Measurements from ENCODE around the gene GEMIN2.
"Not testable (repeated sequence)": the region's sequence is repeated elsewhere in the genome, so short reads cannot be mapped to it uniquely, and the experiment has no call there.

GEMIN2 gene, protein sequence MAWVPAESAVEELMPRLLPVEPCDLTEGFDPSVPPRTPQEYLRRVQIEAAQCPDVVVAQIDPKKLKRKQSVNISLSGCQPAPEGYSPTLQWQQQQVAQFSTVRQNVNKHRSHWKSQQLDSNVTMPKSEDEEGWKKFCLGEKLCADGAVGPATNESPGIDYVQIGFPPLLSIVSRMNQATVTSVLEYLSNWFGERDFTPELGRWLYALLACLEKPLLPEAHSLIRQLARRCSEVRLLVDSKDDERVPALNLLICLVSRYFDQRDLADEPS

DNA sequence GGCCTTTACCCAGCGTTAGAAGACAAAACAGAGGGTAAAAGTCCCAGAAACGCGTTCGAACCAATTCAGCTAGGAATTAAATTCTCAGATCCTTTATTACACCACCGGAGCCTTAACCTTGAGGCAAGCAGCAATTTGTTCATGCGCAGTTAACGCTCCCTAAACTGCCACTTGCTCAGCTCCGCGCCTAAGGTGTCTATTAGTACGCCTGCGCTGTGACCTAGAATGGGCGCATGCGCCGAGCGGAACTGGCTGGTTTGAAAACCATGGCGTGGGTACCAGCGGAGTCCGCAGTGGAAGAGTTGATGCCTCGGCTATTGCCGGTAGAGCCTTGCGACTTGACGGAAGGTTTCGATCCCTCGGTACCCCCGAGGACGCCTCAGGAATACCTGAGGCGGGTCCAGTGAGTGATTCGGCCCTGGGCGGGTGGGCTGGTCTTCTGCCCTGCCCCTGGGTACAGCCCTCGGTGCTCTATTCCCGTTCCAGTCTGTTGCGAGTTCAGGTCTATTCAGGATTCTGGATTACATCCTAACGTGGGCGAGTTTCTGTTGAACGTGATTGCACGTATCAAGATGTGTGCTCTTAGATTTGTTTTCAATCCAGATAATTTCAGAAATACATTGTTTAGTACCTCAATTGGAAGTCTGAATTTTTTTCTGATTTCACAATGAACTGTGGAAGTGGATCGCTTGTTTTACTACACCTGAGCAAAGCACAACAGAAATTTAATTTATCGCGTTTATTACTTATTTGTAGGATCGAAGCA is at the start of gene GEMIN2:
GEMIN2 (plus strand) TSS at position 251 of the 766 bp plus-strand sequence; CDS start at position 267, 16 bp downstream.
- peak; percentile 95 for DNase-seq (ENCODE audit: low spot score)

- not testable (repeated sequence) for DNase-seq (ENCODE audit: low spot score)
Observed at GRCh38 chr14:39069169-39069805, 44.8 kb upstream of the GEMIN2 start.

DNA sequence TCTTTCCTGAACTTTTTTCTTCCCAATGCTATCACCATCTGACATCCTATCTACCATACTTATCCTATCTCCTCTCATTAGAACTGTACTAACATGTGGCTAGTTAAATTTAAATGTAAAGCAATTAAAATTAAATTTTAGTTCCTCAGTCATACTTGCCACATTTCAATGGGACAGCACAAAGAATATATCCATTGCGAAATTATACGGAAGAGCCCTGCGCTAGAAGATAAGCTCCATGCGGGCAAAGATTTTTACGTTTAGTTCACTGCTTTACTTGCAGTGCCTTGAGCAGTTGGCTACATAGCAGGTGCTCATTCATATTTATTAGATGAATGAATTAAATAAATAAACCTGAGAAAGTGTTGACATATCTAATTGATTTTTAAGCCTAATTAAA is 44.2 kb upstream of the GEMIN2 start:
- no peak for DNase-seq (ENCODE audit: low spot score)

GRCh38 chr14:39071096-39071495 is 43.0 kb upstream of the GEMIN2 start:
- DNase-seq (ENCODE audit: low spot score): no peak

DNA sequence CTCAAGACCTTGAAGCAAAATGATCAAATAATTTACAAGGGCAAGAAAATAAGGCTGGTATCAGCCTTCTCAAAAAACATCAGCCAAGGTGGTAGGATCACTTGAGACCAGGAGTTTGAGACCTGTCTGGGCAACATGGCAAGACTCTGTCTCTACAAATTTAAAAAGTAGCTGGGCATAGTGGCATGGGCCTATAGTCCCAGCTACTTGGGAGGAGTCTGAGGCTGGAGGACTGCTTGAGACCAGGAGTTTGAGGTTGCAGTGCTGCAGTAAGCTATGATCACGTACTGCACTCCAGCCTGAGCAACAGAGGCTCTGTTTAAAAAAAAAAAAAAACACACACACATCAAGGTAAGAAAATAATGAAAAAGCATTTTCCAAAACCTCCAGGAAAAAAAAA is 33.2 kb upstream of the GEMIN2 start:
- no peak for DNase-seq (ENCODE audit: low spot score)

GRCh38 chr14:39083127-39083526 is 31.0 kb upstream of the GEMIN2 start:
- no peak for DNase-seq (ENCODE audit: low spot score)

DNA sequence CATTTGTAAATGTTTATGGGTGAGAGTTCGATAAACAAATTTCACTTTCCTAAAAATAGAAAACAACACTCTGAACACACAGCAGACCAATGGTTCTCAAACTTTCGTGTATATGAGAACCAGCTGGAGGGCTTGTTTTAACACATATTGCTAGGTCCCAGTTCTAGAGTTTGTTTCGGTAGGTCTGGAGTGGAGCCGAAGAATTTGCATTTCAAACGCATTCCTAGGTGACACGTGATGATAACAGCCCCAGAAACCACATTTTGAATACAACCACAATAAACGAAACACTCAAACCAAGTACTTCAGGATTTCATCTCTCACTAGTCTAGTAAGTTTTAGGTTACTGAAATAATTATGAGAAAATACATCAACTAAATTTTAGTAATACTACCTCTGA is 28.2 kb upstream of the GEMIN2 start:
- no peak for DNase-seq (ENCODE audit: low spot score)

- DNase-seq (ENCODE audit: low spot score): no peak
Observed at GRCh38 chr14:39087493-39087892, 26.6 kb upstream of the GEMIN2 start.

DNA sequence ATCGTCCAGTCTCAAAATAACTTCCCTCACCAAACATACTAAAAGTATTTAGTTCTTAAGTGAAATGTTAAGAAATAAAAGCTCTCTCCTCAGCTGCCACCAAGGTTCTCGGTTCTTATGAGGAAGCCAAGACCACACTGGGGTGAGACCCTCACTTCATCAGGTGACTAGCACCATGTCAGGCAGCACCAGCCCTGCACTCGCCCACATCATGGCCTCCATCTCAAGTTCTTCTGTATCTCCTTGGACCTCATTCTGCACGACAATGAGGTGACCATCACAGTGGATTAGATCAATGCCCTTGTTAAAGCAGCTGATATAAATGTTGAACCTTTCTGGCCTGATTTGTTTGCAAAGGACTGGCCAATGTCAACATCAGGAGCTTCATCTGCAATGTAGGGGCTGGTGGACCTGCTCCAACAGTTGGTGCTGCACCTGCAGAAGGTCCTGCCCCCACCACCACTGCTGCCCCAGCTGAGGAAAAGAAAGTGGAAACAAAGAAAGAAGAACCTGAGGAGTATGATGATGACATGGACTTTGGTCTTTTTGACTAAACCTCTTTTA is 23.5 kb upstream of the GEMIN2 start:
- no peak for DNase-seq (ENCODE audit: low spot score)

GRCh38 chr14:39091716-39092115 is 22.4 kb upstream of the GEMIN2 start:
- DNase-seq (ENCODE audit: low spot score): no peak

DNA sequence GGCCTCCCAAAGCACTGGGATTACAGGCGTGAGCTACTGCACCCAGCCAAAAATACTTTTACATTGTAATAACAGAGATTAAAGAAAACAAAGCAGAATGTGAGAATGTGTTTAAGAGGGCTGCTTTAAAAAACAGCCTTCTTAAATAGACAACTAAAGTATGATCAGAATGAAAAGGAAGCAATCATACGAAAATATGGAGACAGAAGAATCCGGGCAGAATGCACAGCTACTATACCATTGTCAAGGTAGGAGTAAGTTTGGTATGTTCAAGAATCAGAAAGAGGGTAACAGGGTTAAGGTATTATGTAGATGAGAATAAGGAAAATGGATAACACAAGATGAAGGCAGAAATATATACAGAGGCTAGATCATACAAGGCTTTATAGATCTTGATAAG is 19.6 kb upstream of the GEMIN2 start:
- no peak for DNase-seq (ENCODE audit: low spot score)

- DNase-seq (ENCODE audit: low spot score): peak; percentile 85
Observed at GRCh38 chr14:39097159-39097558, 17.0 kb upstream of the GEMIN2 start.

DNA sequence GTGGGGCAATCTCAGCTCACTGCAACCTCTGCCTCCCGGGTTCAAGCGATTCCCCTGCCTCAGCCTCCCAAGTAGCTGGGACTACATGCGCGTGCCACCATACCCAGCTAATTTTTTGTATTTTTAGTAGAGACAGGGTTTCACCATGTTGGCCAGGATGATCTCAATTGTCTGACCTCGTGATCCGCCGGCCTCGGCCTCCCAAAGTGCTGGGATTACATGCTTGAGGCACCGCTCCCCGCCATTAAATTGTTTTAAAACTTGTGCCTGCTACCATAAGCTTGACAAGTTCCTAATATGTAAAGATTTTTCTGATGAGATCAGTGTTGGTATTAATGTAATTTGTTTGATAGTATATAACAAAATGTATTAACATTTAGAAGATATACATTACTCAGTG is 14.9 kb upstream of the GEMIN2 start:
- DNase-seq (ENCODE audit: low spot score): not testable (repeated sequence)

DNA sequence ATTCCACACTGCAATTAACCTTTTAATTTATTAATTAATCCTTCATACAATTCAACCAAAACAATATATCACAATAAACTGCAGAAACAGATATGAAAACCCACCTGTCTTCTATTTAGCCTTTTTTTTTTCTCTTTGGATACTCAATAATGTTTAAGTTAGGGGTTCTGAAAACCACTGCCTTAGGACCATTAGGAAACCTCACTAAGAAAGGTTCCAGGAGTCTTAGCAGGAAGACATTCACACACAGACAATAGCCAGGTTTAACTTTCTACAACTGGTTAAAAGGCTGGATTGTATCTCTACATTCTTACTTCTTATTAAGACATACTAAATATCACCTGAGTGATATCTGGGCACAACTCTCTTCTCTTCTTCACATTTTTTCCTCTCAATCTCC is 14.4 kb upstream of the GEMIN2 start:
- no peak for DNase-seq (ENCODE audit: low spot score)

- peak; percentile 59 for DNase-seq (ENCODE audit: low spot score)
Observed at GRCh38 chr14:39102265-39102968, 11.7 kb upstream of the GEMIN2 start.

- peak; percentile 91 for DNase-seq (ENCODE audit: low spot score)
Observed at GRCh38 chr14:39102969-39103957, 10.9 kb upstream of the GEMIN2 start, which contains the start of gene SEC23A. TSS of gene SEC23A (minus strand) at chr14:39103235. CDS start at chr14:39096118, 7,117 bp downstream.

- not testable (repeated sequence) for DNase-seq (ENCODE audit: low spot score)
Observed at GRCh38 chr14:39104078-39104801, 9.9 kb upstream of the GEMIN2 start.

- peak; percentile 63 for DNase-seq (ENCODE audit: low spot score)
Observed at GRCh38 chr14:39107591-39107996, 6.5 kb upstream of the GEMIN2 start.

GRCh38 chr14:39108791-39109190 is 5.3 kb upstream of the GEMIN2 start:
- no peak for DNase-seq (ENCODE audit: low spot score)

Measured in kidney tubule cell (primary cell).